ENCODE data around the gene RNF8.
"Not testable (repeated sequence)": the region's sequence is repeated elsewhere in the genome, so short reads cannot be mapped to it uniquely, and the experiment has no call there.

The RNF8 gene, protein sequence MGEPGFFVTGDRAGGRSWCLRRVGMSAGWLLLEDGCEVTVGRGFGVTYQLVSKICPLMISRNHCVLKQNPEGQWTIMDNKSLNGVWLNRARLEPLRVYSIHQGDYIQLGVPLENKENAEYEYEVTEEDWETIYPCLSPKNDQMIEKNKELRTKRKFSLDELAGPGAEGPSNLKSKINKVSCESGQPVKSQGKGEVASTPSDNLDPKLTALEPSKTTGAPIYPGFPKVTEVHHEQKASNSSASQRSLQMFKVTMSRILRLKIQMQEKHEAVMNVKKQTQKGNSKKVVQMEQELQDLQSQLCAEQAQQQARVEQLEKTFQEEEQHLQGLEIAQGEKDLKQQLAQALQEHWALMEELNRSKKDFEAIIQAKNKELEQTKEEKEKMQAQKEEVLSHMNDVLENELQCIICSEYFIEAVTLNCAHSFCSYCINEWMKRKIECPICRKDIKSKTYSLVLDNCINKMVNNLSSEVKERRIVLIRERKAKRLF

GRCh38 chr6:37353761-37354525 is at the start of gene RNF8:
TSS of gene RNF8 (plus strand) at chr6:37353983. CDS start at chr6:37354165, 182 bp downstream.
- peak; percentile 85 to 92 for DNase-seq (ENCODE audit: extremely low read depth in 1 of 2, low read depth in 1 of 2)

GRCh38 chr6:37304766-37305165 is 49.0 kb upstream of the RNF8 start:
- no peak for DNase-seq (ENCODE audit: extremely low read depth in 1 of 2, low read depth in 1 of 2)

DNA sequence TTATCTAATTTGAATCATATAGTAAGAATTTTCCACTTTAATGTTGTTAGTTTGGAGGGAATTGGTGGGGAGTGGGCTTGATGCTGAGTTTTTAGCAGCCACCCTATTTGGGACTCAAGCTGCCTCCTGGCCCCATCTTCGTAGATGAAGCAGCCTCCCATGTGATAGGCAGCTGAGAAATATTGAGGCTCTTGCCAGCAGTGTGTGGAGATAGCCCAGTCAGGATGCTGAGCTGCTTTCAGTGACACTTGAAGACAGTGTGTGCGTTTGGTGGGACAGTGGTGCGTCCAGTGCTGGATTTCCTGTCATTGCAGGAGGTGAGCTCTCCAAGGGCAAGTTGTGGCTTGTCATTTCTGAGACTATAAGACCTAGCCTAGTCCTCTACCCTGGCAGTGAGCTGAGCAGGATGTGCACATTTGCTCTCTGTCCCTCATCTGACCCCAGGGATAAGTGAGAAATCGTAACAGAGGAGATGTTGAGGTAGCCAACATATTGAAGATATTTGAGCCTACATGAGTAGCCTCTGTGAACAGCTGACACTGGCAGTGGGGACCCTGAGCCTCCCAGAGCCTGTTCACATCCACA is 47.9 kb upstream of the RNF8 start:
- DNase-seq (ENCODE audit: extremely low read depth in 1 of 2, low read depth in 1 of 2): no peak

- DNase-seq (ENCODE audit: extremely low read depth in 1 of 2, low read depth in 1 of 2): no peak
Measured at GRCh38 chr6:37306624-37307222, 47.1 kb upstream of the RNF8 start.

DNA sequence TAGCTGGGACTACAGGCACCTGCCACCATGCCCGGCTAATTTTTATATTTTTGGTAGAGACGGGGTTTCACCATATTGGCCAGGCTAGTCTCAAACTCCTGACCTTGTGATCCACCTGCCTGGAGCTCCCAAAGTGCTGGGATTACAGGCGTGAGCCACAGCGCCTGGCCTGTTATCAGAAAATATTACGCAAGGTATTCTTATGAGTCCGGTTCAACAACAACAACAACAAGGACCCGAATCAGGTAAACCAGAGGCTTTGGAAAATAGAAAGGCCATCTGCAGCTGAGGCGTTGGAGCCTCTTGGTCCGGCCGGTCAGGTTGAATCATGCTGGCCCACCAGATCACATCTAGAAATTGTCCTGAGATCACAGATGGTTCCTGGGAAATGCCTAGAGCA is 46.3 kb upstream of the RNF8 start:
- DNase-seq (ENCODE audit: extremely low read depth in 1 of 2, low read depth in 1 of 2): not testable (repeated sequence)

DNA sequence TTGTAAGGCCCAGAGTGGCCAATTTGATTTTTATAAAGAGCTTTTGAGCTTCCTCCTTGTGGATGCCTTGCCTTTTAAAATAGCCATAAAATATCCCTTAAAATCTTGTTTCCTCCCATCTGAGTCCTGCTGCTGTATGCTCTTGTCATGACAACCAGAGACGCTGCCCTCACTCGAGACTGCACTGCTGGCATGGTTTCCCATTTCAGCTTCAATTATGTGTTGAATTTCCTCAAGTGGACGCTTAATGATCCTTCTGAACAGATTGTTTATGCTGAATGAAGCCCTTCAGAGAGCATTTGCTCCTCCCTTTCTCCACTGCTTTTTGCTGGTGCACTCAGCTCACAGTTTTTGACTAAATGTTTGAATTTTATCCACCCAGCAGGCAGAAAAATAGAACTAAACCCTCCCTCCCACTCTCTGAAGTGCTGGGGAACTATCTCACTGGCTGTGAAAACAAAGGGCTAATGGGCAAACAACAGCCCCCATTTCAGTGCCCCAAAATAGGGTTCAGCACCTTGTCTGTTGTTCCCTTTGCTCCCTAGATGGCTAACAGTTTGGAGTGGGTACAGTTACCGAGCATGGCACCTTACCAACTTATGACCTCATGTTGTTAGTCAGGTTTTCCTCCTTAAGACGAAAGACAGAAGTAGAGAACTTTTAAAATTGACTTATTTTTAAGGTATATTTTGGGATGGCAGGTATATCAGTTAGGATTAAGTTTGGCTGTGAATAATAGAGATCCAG is 45.5 kb upstream of the RNF8 start:
- no peak for DNase-seq (ENCODE audit: extremely low read depth in 1 of 2, low read depth in 1 of 2)

- no peak for DNase-seq (ENCODE audit: extremely low read depth in 1 of 2, low read depth in 1 of 2)
Measured at GRCh38 chr6:37309046-37309445, 44.7 kb upstream of the RNF8 start.

DNA sequence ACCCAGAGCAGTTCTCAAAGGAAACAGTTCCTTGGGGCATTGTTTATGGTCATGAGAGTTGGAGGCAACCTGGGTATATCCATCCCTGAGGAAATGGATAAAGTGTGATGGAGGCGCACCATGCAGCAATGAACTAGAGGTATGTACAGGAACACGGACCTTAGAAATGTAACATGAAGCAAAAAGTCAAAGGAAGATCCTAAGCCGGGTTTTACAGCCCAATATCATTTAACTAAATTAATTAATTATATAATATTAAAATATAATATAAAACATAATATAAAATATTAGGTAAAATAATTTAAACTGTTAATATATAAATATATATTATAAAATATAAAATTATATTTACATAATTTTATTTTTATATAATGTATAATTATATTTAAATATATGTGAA is 44.1 kb upstream of the RNF8 start:
- DNase-seq (ENCODE audit: extremely low read depth in 1 of 2, low read depth in 1 of 2): no peak

GRCh38 chr6:37310966-37311365 is 42.8 kb upstream of the RNF8 start:
- DNase-seq (ENCODE audit: extremely low read depth in 1 of 2, low read depth in 1 of 2): no peak

- DNase-seq (ENCODE audit: extremely low read depth in 1 of 2, low read depth in 1 of 2): no peak
Measured at GRCh38 chr6:37311741-37312473, 41.9 kb upstream of the RNF8 start.

DNA sequence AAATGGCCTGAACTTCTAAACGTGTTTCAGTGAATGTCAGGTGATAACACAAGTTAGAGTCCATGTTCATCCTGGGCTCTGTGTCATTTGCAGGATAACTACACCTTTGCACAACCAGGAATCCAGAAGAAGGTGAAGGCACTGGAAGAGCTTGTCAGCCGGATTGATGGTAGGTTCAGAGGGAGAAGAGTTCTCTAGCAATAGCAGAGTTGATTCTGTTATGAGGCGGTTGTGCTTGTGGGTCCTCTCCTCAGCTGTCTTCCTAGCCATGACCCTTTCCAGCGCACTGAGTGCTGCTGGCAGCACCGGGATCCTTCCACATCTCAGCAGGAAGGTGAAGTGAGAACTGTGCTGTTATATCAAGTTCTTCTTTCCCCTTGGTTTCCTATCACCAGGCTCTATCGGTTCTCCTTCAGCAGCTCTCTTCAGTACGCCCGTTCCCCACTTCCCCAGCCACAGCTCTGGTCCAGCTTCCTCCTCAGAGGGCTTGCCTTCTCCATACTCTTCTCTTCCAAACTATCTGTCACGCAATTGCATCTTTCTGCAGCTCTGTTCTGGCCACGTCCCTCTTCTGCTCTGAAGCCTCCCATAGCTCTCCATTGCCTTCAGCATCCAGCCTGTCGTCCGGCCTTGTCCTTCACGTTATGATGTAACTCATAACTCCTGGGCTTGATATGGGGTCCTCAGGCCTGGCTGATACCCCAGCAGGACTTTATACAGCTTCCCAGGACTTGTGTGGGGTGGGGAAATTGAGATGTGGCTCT is 39.9 kb upstream of the RNF8 start:
- no peak for DNase-seq (ENCODE audit: extremely low read depth in 1 of 2, low read depth in 1 of 2)

- peak in 1 of 2 donors; percentile 18 for DNase-seq (ENCODE audit: extremely low read depth in 1 of 2, low read depth in 1 of 2)
Measured at GRCh38 chr6:37314487-37315156, 39.2 kb upstream of the RNF8 start.

DNA sequence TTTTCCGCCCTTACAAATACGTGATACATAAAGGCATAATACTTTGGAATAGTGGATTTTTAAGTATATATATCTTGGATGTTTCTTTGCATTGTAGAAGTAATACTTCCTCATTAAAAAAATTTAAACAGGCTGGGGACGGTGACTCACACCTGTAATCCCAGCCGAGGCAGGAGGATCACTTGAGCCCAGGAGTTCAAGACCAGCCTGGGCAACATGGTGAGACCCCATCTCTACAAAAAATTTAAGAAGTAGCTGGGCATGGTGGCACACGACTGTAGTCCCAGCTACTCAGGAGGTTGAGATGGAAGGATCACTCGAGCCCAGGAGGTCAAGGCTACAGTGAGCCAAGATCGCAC is 38.6 kb upstream of the RNF8 start:
- no peak for DNase-seq (ENCODE audit: extremely low read depth in 1 of 2, low read depth in 1 of 2)

- DNase-seq (ENCODE audit: extremely low read depth in 1 of 2, low read depth in 1 of 2): no peak
Measured at GRCh38 chr6:37316071-37316470, 37.7 kb upstream of the RNF8 start.

GRCh38 chr6:37317312-37318038 is 36.3 kb upstream of the RNF8 start:
- no peak for DNase-seq (ENCODE audit: extremely low read depth in 1 of 2, low read depth in 1 of 2)

DNA sequence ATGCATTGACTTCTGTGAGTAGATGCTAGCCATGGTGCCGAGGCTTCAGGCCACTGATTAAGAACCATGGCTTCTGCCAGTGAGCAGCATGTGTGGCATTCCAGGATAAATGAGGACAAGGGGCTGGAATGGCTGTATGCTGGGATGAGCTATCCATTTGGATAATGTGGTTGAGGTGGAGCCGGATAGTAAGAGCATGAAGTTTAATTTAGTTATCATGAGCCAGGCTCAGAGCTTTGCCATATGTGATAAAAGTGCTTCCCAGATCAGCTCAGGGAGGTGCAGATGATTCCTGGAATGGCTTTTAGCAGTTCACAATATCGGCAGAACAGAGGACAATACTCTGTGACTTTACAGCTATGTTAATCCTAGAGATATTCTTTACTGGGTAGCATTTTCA is 34.6 kb upstream of the RNF8 start:
- DNase-seq (ENCODE audit: extremely low read depth in 1 of 2, low read depth in 1 of 2): no peak

DNA sequence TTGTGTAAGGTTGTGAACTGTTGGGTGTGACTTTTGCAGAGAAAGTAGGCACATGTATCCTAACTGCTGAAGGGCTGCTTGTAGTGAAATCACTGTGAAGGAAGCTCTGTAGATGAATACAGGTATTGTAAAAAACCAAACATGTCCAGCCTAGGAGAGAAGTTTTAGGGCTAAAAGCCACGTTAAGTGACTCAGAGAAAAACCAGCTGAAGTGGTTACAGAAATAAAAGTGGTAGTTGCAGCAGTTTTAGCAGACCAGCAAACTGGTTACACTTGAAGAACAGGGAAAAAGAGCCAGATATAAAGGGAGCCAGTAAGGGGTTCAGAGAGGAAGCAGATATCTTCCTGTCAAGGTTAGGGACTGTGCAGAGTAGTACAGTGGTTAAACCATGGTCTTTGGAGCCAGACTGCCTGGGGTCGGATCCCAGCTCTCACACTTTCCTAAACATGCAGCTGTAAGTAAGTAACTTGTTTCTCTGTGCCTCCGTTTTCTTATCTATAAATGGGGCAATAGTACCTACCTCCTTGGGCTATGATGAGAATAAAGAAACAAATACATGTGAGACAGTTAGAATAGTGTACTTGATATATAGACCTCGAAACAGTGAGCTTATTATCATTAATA is 33.8 kb upstream of the RNF8 start:
- no peak for DNase-seq (ENCODE audit: extremely low read depth in 1 of 2, low read depth in 1 of 2)

DNA sequence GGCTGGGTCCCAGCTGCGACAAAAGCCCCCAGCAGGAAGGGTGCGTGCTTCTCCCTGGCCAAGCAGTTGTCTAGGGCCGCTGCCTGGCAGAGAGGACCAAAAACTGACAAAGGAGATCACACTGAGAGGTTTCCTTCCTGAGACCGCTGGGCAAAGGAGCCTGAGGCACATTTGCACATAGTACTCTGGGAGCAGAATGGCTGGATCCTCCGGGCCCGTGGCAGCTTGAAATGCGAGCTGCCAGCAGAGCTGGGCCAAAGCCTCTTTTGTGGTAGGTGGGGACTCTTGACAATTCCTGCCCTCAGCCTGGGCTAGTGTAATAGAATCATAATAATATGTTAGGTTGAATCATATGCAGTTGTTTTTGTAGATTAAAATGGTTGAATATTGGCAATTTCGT is 33.1 kb upstream of the RNF8 start:
- DNase-seq (ENCODE audit: extremely low read depth in 1 of 2, low read depth in 1 of 2): no peak
